HG03521 (cell line): ENCODE data around the gene IFT122.

ENCODE experiments used
- ATAC-seq: cut with Tn5 transposase; IDR thresholded peaks from one replicate; pipeline ENCODE4 v1.9.1; 2021; ENCODE audit warnings: mild to moderate bottlenecking, moderate library complexity; ENCODE audit not compliant: unreplicated experiment

Gene IFT122

DNA sequence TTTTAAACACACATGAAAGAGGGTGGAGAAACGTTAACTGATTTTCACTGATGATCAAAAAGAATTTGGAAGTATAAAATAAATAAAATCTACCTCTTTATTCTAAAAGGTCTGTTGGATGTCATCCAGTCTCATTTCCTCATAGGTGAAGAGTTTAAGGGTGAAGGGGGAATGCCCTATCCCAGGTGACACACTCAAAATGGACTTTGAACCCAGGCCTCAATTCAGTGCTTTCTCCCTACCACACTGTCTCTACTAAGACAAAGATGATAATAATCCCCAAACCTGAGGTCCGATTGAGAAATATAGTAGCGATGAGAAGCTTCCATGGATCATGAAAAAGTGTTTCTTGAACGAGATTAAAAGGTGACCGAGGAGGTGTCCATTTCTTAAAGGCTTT, 6.5 kb upstream of the IFT122 start:
- no peak for ATAC-seq

GRCh38 chr3:129434140-129434539, 5.9 kb upstream of the IFT122 start:
- no peak for ATAC-seq

GRCh38 chr3:129435367-129435766, 4.7 kb upstream of the IFT122 start:
- no peak for ATAC-seq

DNA sequence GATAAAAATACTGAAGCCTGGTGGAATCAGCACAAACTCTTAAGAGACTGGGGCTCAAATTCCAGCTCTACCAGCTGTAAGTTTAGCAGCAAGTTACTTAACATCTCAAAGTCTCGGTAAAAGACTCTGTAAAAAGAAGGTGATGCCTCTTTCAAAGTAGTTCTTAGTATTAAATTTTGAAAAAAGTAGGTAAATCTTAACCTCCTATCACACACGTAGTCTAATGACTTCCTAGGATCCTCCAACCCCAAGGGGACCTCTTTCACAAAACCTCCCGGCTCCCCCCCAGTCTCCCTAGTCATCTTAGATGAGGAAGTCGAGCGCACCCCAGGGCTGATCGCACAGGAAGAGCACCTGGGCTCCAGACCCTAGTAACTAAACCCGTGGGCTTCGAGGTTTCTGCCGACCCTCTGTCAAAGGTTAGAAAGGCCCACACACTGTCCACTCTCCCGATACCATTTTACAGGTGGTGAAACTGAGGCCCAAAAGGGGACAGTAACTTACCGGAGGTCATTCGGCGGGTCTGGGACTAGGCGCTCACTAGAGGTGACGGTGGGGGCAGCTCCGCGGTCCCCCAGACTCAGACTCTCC, 703 bp upstream of the IFT122 start:
- ATAC-seq, result peak; percentile 7

- no peak for ATAC-seq
Observed at GRCh38 chr3:129440618-129441190, 680 bp downstream of the IFT122 start.

- ATAC-seq, result no peak
Observed at GRCh38 chr3:129441215-129441614, 1.2 kb downstream of the IFT122 start.

- ATAC-seq, result no peak
Observed at GRCh38 chr3:129441782-129442181, 1.8 kb downstream of the IFT122 start.

DNA sequence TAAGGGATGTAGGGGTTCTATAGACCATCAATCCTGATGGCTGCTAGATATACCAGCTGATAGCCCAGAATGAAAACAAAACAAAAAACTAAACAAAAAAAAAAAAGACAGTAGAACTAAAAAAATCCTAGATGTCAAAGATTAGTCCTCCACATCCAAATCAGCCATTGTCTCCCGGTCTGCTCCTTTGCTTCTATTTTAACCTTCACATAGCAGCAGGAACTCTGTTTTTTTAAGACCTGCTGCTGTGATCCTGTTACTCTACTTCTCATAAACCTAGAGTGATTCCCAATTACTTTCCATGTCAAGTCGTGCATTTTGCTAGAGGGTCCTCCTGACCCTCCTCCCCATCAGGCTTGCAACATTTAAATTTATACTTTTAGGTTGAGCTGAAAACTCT, 2.5 kb downstream of the IFT122 start:
- ATAC-seq, result no peak

GRCh38 chr3:129442947-129443346, 2.9 kb downstream of the IFT122 start:
- ATAC-seq, result no peak

DNA sequence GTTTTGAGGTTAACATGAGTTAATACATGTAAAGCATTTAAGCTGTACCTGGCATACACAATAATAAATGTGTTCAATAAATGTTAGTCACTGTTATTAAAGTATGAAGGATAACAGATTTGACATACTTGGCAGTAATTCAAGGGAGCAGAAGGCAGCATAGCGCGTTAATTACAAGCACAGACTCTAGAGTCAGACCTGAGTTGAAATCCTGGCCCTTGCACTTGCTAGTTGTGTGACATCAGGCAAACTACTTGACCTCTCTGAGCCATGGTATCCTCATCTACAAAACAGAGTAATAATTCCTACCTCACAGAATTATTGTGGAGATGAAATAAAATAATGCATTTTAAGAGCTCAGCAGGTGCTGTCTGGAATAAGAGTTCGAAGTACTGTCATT, 5.4 kb downstream of the IFT122 start:
- no peak for ATAC-seq

DNA sequence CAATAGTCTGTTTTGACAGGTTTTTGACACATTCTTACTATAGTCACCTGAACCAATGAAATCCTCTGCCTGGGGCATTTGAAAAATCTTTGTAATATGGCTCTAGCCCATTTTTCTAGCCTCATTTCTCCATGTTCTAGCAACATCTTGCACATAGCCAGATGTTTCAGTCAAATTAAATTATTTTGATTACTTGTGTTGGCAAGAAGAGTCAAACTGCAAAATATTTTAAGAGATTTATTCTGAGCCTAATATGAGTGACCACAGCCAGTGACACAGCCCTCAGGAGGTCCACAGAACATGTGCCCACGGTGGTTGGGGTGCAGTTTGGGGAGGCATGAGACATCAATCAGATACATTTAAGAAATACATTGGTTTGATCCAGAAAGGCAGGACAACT, 6.9 kb downstream of the IFT122 start:
- no peak for ATAC-seq

GRCh38 chr3:129448186-129448895, 8.3 kb downstream of the IFT122 start:
- ATAC-seq, result no peak

GRCh38 chr3:129449279-129450115, 9.5 kb downstream of the IFT122 start:
- no peak for ATAC-seq

DNA sequence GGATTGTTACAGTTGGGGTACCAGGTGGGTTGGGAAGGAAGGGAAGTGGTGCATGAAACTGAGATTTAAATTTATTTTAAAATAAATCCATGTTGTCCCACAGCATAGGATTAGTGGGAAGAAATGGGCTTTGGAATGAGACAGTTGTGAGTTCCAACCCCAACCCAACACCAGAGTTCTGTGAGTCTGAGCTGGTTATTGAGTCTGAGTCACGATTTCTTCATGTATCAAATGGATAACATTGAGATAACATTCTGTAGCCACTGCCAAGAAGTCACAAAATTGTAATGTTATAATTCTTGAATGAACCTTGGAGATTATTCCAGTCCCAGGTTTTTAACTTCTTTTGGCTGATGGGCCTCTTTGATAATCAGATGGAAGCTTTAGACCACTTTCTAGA, 13.7 kb downstream of the IFT122 start:
- no peak for ATAC-seq

DNA sequence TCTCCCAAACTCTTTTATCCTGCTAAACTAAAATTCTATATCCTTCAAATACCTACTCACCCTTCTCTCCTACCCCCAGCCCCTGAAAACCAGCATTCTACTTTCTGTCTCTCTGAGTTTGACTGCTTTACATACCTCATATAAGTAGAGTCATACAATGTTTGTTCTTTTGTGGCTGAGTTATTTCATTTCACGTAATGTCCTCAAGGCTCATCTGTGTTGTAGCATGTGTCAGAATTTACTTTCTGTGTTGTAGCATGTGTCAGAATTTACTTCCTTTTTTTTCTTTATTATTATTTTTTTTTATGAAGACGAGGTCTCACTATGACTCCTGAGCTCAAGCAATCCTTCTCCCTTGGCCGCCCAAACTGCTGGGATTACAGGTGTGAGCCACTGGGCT, 20.1 kb downstream of the IFT122 start:
- no peak for ATAC-seq

GRCh38 chr3:129460572-129460971, 20.5 kb downstream of the IFT122 start:
- no peak for ATAC-seq

DNA sequence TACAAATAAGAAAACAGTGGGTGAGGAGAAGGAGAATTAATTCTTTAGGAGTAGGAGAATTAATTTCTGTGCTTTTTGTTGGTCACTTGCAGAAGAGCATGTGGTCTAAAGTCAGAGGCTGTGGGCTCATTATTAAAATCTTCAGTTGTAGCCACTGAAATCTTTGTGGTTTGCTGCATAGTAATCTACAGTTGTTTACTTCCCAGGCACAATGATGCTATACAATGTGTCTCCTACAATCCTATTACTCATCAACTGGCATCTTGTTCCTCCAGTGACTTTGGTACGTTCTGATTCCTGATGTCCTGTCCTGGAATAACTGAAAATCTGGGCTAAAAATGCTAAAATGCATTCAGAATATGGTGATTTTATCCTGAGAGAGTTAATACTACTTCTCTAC, 21.0 kb downstream of the IFT122 start:
- no peak for ATAC-seq

DNA sequence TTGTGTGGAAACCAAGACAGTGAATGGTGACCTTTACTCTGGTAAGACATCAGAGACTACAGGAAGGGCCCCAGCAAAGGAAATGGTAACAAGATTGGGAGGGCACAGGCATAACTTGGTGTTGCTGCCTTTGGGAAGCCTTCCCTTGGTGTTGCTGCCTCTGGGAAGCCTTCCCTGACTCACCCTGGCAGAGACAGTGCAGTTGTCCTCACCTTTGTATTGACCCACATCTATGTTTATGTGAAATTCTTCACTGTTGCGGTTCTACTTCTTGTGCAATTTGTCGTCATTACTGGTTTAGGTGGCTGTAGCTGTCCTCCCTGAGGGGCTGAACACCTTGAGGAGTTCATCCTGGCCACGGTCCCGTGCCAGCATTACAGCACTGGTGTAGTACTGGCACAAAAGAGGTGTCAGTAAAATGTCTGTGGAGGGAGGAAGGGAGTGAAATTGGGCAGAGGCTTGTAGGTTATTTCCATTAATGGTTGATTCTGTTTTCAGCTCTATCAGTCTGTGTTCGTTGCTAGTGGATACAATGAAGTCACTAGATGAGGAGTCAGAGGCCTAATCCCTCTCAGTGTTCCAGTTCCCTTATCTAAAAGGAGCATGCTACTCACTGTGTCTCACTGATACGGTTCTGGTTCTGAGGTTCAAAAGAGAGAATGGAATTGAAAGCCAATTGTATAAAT, 21.6 kb downstream of the IFT122 start:
- ATAC-seq, result no peak

- ATAC-seq, result no peak
Observed at GRCh38 chr3:129462361-129462968, 22.4 kb downstream of the IFT122 start.

- no peak for ATAC-seq
Observed at GRCh38 chr3:129463094-129463493, 23.1 kb downstream of the IFT122 start.

GRCh38 chr3:129463716-129464115, 23.7 kb downstream of the IFT122 start:
- ATAC-seq, result no peak
